Measurements from ENCODE around the gene RAB32.

DNA sequence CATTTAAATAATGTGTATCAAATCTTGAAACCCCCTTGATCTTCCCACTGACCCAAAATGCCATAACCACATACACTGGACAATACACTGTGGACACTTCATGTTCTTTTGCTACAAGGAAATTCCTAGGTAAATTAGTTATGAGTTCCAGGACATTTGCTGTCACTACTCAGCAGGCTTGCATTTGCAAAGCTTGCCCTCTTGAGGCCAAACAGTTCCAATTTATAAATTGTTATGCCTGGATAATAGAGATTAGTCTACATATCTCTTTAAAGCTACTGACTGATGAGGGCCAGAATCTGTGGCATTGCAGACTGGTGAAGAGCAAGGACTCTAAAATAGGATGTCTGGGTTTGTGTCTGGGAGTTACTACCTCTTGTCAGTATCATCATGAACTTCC lies 17.4 kb upstream of the RAB32 start:
- TF ChIP-seq, protein P1, sequence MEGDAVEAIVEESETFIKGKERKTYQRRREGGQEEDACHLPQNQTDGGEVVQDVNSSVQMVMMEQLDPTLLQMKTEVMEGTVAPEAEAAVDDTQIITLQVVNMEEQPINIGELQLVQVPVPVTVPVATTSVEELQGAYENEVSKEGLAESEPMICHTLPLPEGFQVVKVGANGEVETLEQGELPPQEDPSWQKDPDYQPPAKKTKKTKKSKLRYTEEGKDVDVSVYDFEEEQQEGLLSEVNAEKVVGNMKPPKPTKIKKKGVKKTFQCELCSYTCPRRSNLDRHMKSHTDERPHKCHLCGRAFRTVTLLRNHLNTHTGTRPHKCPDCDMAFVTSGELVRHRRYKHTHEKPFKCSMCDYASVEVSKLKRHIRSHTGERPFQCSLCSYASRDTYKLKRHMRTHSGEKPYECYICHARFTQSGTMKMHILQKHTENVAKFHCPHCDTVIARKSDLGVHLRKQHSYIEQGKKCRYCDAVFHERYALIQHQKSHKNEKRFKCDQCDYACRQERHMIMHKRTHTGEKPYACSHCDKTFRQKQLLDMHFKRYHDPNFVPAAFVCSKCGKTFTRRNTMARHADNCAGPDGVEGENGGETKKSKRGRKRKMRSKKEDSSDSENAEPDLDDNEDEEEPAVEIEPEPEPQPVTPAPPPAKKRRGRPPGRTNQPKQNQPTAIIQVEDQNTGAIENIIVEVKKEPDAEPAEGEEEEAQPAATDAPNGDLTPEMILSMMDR (IDR thresholded peaks at IDR 0.05) = no peak
- no peak for TF ChIP-seq POLR2A (IDR thresholded peaks at IDR 0.05)

All from prostate gland (tissue), 2 donors.